ENCODE measurements around the gene TAF5.
A peak's percentile ranks its signal among the peaks of the same experiment; 100 is the strongest.
"Not testable (repeated sequence)": the region's sequence is repeated elsewhere in the genome, so short reads cannot be mapped to it uniquely, and the experiment has no call there.

Gene TAF5

GRCh38 chr10:103367782-103368518, at the start of gene TAF5:
Gene TAF5 (plus strand): TSS chr10:103367976. CDS start chr10:103367990, 14 bp downstream.
- peak; percentile 85 for DNase-seq (ENCODE audit: low read depth)

DNA sequence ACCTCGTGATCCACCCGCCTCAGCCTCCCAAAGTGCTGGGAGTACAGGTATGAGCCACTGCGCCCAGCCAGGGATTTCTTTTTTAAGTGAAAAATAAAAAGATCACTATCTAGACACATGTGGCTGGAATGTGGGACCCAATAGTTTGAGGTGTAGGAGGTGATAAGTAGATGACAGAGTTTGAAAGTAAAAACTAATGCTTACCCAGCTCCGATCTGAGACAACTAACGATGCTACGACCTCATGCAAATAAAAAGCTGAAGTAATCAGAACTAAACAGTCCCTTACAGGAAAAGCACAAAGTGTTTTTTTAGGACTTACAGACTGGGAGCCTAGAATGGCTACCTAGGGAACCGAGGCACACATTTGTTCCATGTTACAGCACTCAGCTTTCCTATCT, 39.9 kb upstream of the TAF5 start:
- no peak for DNase-seq (ENCODE audit: low read depth)

DNA sequence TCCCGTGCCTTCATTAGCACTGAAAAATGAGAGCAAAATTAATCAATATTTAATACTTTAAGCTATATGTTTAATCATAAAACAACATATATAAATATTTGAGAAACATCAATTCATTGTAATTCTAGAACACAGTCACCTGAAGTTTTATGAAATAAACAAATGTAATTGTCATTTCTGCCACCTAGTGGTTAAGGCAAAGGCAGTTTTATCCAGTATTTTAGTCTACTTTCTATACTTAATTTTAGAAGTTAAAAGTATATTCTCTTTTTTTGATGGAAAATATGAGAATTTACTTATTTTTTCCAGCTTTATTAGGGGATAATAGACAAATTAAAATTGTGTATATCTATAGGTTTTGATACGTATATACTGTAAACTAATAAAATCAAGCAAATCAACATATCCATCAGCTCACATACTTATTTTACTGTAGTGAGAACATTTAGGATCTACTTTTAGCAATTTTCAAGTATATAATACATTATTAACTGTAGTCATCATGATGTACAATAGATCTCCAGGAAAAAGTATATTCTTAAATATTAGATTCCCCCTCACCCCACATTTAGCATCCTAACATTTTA, 33.7 kb upstream of the TAF5 start:
- no peak for DNase-seq (ENCODE audit: low read depth)

GRCh38 chr10:103334567-103334966, 33.2 kb upstream of the TAF5 start:
- no peak for DNase-seq (ENCODE audit: low read depth)

DNA sequence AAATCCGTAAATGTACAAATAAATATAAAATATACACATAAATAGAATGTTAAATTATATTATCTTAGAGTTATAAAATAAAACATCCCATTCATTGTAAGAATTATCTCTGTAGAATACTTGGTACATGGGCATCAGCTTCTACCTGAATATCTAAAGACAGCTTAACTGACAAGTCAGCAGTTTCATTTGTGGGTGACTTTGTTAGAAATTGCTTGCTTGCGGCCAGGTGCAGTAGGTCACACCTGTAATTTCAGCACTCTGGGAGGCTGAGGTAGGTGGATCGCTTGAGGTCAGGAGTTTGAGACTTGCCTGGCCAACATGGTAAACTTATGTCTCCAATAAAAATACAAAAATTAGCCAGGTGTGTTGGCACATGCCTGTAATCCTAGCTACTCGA, 31.4 kb upstream of the TAF5 start:
- DNase-seq (ENCODE audit: low read depth) = no peak

GRCh38 chr10:103350175-103350516, 17.6 kb upstream of the TAF5 start:
- no peak for DNase-seq (ENCODE audit: low read depth)

GRCh38 chr10:103350517-103351260, 17.1 kb upstream of the TAF5 start, which contains the start of gene PCGF6:
Gene PCGF6 (minus strand): TSS chr10:103351140. CDS start chr10:103351066, 74 bp downstream.
- peak; percentile 75 for DNase-seq (ENCODE audit: low read depth)

- no peak for DNase-seq (ENCODE audit: low read depth)
Observed at GRCh38 chr10:103353281-103353680, 14.5 kb upstream of the TAF5 start.

- DNase-seq (ENCODE audit: low read depth) = not testable (repeated sequence)
Observed at GRCh38 chr10:103354567-103354966, 13.2 kb upstream of the TAF5 start.

GRCh38 chr10:103355906-103356599, 11.7 kb upstream of the TAF5 start:
- DNase-seq (ENCODE audit: low read depth) = no peak

DNA sequence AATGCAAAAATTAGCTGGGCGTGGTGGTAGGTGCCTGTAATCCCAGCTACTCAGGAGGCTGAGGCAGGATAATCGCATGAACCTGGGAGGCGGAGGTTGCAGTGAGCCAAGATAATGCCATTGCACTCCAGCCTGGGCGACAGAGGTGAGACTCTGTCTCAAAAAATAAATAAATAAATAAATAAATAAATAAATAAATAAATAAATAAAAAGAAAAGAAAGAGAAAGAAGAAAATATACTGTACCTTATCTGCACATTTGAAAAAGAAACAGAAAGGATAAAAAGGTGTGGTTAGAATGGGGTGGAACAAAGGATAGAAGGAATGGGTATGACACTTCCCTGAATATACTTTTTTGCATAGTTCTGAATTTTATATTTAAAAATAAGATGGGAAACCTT, 8.3 kb upstream of the TAF5 start:
- not testable (repeated sequence) for DNase-seq (ENCODE audit: low read depth)

DNA sequence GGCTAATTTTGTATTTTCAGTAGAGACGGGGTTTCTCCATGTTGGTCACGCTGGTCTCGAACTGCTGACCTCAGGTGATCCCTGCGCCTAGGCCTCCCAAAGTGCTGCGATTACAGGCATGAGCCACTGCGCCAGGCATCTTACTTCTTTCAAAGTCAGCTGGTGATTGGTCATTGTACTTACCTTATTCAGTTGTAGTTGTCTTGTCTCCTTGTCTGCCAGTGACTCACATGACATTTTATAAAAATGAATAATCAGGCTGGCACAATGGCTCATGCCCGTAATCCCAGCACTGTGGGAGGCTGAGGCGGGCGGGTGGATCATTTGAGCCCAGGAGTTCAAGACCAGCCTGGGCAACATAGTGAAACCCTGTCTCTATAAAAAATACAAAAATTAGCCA, 7.0 kb upstream of the TAF5 start:
- DNase-seq (ENCODE audit: low read depth) = not testable (repeated sequence)

- DNase-seq (ENCODE audit: low read depth) = no peak
Observed at GRCh38 chr10:103367379-103367781, 396 bp upstream of the TAF5 start.

DNA sequence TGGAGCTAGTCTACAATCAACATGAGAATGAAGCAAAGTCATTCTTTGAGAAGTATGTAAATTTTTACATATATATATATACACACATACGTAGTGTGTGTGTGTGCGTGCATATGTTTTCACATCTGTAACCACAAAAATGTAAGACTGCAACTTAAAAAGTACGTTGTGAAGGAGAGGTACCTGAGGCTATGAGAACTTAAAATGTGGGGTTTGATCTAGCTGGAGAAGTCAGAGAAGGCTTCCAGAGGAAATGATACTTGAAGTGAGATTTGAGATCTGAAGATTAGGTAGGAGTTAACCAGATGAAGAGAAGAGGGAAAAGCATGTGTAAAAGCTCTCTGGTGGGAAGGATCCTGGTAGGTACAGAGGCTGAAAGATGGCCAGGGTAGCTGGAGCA, 5.8 kb downstream of the TAF5 start:
- no peak for DNase-seq (ENCODE audit: low read depth)

GRCh38 chr10:103374263-103374662, 6.5 kb downstream of the TAF5 start:
- DNase-seq (ENCODE audit: low read depth) = no peak

DNA sequence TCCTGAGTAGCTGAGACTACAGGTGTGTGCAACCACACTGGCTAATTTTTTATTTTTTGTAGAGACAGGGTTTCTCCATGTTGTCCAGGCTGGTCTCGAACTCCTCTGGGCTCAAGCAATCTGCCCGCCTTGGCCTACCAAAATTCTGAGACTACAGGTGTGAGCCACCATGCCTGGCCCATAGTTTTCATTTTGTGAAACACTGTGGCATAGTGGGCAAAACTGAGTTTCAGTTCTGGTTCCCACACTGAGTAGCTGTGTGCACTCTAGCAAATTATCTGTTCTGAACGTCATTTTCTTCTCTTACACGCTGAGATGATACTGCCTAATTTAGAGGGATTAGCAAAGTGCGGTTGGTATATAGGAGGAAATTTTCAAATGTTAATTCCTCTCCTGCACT, 15.0 kb downstream of the TAF5 start:
- no peak for DNase-seq (ENCODE audit: low read depth)

DNA sequence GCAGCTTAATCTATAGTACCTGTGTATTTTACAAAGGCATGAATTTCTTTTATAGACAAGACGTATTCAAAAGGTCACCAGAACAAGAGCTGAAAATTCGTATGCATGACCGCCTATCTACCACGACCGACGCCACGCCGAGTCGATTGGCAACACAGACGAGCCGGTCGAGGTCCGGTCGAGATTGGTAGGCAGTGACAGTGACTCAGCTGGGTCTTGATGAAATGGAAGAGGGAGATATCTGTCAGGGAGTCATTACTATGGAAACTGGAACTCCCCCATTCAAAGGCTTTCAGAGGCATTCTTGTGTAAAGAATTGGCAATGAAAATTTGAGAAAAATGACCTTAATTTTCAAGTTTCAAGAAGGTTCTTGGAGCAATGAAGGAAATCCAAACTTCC, 26.4 kb downstream of the TAF5 start:
- no peak for DNase-seq (ENCODE audit: low read depth)

DNA sequence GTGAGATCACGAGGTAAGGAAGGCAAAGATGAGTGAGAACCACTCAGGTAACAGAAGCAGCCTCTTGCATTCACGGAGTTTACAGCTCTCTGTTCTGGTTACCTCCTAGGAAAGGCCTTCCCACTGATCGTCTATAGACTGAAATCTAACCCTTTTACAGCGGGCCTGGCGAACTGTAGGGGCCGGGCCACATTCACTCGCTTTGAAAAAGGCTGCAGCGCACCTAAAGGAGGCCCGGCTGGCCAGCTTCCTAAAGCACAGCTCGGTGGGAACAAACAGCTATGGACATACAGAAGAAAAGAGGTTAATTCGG, 27.9 kb downstream of the TAF5 start:
- DNase-seq (ENCODE audit: low read depth) = no peak

GRCh38 chr10:103396067-103396788, 28.5 kb downstream of the TAF5 start, which contains the start of the genes ATP5MK and PDCD11:
Gene ATP5MK (minus strand): TSS chr10:103396475. CDS start chr10:103392457, 4,018 bp downstream.
Gene PDCD11 (plus strand): TSS chr10:103396626. CDS start chr10:103398427, 1,801 bp downstream.
- DNase-seq (ENCODE audit: low read depth) = peak; percentile 93

GRCh38 chr10:103396789-103397087, 29.0 kb downstream of the TAF5 start:
- DNase-seq (ENCODE audit: low read depth) = no peak

DNA sequence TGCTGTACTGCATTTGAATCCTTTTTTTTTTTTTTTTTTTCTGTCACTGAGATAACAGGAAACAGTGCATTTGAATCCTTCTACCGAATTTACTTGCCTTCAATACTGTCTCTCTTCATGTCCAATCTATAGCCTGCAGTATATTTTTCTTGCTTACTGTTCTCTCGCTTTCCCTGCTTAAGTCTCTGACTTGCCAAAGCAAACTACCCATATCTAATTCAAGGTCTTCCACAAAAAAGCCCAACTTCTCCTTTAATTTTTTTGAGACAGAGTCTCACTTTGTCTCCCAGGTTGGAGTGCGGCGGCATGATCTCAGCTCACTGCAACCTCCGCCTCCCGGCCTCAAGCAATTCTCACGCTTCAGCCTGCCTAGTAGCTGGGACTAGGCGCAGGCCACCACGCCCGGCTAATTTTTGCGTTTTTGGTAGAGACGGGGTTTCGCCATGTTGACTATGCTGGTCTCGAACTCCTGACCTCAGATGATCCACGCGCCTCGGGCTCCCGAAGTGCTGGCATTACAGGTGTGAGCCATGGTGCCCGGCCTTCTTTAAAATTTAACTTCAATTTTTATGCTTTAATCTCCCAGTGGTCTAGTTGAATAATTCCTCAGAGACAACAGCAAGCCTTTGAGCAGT, 29.5 kb downstream of the TAF5 start:
- no peak for DNase-seq (ENCODE audit: low read depth)

GRCh38 chr10:103413564-103413963, 45.8 kb downstream of the TAF5 start:
- no peak for DNase-seq (ENCODE audit: low read depth)

All from activated T-cell treated with anti-CD3 and anti-CD28 coated beads for 48 hours (primary cell).